Glomerular visceral epithelial cell (primary cell): ENCODE measurements around the gene ELANE.
A peak's percentile ranks its signal among the peaks of the same experiment; 100 is the strongest.
"Not testable (repeated sequence)": the region's sequence is repeated elsewhere in the genome, so short reads cannot be mapped to it uniquely, and the experiment has no call there.

Source experiments
- DNase-seq: peaks from one replicate; pipeline ENCODE4 v3.0.0-alpha.2; 2016; ENCODE audit errors: extremely low spot score

The ELANE gene

GRCh38 chr19:878751-879561 lies 26.9 kb downstream of the ELANE start:
- DNase-seq, result not testable (repeated sequence)

GRCh38 chr19:879711-880438 lies 27.8 kb downstream of the ELANE start:
- no peak for DNase-seq

DNA sequence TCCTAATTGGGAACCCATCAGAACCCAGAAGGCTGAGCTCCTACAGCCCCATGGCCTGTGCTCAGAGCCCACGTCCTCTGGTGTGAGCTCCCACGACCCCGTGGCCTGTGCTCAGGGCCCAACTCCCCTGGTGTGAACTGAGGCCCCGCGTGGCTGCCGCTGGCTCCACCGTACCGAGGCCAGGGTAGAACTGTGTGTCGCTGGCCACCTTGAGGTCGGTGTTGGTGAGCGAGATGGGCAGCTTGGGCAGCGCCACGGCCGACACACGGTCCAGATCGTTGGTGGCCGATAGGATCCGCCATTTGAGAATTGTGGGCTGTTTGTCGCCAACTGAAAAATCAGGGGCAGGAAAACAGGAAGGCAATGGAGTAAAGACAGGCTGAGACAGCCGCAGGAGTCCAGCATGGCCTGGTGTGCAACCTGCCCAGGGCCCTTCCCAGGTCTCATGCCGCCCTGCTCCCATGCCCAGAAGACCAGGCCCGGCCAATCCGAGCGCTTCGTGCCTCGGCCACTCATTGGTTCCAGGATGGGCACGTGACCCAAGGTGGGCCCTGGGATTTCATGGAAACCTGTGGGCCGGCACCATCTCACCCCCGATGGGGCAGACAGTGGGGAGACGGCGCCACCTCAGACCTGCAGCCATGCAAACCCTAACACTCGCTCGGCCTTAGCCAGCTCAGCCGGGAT lies 29.4 kb downstream of the ELANE start:
- no peak for DNase-seq

- DNase-seq, result no peak
These were observed 30.9 kb downstream of the ELANE start for GRCh38 chr19:882871-883497.

GRCh38 chr19:883661-884211 lies 31.6 kb downstream of the ELANE start:
- no peak for DNase-seq

- no peak for DNase-seq
These were observed 32.5 kb downstream of the ELANE start for GRCh38 chr19:884420-885211.

GRCh38 chr19:885536-886224 lies 33.6 kb downstream of the ELANE start:
- DNase-seq, result no peak

GRCh38 chr19:887072-887471 lies 35.0 kb downstream of the ELANE start:
- DNase-seq, result peak; percentile 63

GRCh38 chr19:887599-887998 lies 35.5 kb downstream of the ELANE start:
- no peak for DNase-seq

DNA sequence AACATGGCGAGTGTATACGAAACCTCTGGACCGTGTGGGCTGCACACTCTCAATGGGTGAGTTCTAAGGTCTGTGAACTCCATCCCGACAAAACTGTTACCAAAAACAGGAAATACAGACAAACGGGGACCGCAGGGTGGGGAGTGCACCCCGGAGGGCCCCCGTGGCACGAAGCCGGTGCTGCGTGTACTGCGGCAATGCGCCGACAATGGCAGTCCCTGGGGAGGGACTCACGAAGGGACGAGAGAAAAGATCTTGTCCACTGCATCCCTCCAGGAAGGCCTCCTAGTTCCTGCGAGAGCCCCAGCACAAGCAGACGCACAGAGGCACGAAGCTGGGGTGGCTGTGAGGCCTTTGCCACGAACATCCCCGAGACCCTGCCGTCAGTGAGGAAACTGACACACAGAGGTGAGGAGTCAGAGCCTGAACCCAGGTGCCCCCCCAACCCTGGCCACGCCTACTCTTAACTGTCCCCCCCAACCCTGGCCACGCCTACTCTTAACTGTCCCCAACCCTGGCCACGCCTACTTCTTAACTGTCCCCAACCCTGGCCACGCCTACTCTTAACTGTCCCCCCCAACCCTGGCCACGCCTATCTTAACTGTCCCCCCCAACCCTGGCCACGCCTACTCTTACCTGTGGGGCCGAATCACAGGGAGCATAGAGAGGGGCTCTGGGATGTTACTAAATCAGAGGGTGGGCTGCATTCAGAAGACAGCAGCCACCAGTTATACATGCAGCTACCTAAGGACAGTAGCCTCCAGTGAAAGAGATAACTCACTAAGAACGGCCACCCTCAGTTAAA lies 36.7 kb downstream of the ELANE start:
- DNase-seq, result no peak

DNA sequence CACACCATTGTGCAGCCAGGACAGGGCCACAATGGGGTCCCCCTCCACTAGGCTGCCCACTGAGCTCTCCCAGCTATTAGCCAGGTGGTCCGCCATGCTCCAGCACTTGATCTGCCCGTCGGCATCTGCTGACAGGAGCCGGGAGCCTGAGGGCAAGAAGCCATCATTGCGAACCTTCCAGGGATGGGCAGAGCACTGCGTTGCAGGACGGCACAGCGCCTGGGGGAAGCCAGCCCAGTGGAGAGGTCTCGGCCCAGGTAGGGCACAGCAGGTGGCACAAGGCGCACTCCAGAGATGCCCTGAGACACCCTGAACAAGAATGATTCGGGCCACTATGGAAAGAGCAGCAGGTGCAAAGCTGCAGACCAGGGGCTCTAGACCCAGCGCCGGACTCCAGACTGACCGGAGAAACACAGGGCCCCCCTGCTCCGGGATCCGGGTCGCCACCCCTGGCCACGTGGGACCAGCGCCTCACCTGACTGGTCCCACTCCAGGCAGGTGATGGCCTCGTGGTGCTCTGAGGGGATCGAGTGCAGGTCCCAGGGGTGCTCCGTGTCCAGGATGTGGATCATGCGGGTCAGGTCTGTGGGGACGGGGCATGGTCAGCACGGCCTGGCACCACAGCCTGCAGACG lies 37.7 kb downstream of the ELANE start:
- DNase-seq, result no peak

- DNase-seq, result no peak
These were observed 38.7 kb downstream of the ELANE start for GRCh38 chr19:890831-891230.

- DNase-seq, result not testable (repeated sequence)
These were observed 39.5 kb downstream of the ELANE start for GRCh38 chr19:891421-892200.

DNA sequence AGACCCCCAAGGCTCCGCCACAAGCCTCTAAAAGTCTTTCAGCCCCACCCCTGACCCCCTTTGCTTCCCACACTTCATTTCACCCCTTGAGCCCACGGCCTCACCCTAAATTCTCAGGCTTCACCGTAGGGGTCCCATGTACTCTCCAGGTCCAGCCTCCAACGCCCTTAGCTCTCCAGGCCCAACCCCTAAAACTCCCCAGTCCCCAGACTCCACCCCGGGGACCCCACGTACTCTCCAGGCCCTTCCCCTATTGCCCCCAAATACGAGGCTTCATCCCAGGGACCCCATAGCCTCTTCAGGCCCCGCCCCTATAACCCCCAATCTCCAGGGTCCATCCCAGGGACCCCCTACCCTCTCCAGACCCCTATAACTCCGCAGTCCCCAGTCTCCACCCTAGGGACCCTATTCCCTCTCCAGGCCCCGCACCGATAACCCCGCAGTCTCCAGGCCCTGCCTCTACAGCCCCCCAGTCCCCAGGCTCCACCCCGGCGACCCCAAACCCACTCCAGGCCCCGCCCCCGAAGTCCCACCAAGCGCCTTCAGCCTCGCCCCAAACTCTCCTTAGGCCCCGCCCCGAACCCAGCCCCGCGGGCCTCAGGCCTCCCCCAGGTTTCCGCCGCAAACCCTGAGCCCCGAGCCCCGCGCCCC lies 40.3 kb downstream of the ELANE start:
- DNase-seq, result no peak

- DNase-seq, result peak; percentile 94
These were observed 41.0 kb downstream of the ELANE start, which contains the start of the genes MED16 and RNU6-9 for GRCh38 chr19:892894-893689. Gene MED16, minus strand, starts transcription at chr19:893187. Its CDS starts 2,056 bp downstream, at chr19:891131. Gene RNU6-9, plus strand, starts transcription at chr19:893484.

DNA sequence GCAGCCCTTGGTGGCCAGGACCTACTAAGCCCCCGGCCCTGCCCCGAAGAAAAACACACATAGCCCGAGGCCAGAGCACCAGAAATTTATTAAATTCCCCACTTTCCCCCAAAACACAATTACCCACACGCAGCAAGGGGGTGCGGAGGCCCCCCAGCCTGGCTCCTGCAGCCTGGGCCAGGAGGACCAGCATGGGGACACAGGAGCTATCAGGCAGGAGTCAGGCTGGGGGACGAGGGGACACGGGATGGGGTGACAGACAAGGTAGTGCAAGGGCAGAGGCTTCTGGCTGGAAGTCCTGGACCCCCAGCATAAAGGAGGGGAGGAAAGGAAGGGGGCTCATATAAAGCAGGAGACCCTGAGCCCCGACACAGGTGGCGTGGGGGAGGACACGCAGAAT lies 44.3 kb downstream of the ELANE start:
- DNase-seq, result no peak

- no peak for DNase-seq
These were observed 44.9 kb downstream of the ELANE start for GRCh38 chr19:896999-897398.
